Upper lobe of right lung (tissue), 1 donor: ENCODE data around the gene PXDN. TPM values are rescaled to one million over a fixed set of nuclear protein-coding genes. Genes with fewer than 3 reads are reported as not detected.

Experiments
- ATAC-seq: fragments of 200-7000 bp; cut with Tn5 transposase; one replicate; pipeline ENCODE4 v1.9.1; 2020; ENCODE audit warnings: mild to moderate bottlenecking, moderate library complexity
- DNase-seq: peaks from one replicate; pipeline ENCODE4 v3.0.0-alpha.2; 2020
- H3K27ac ChIP-seq: fragments of 200-600 bp; one replicate; pipeline ENCODE4 v1.8.0; 2022
- H3K27me3 ChIP-seq: fragments of 200-600 bp; one replicate; pipeline ENCODE4 v1.8.0; 2022; ENCODE audit warnings: mild to moderate bottlenecking
- H3K36me3 ChIP-seq: fragments of 200-600 bp; one replicate; pipeline ENCODE4 v1.8.0; 2022
- H3K4me1 ChIP-seq: fragments of 200-600 bp; one replicate; pipeline ENCODE4 v1.8.0; 2022
- H3K4me3 ChIP-seq: fragments of 200-600 bp; one replicate; pipeline ENCODE4 v1.8.0; 2022; ENCODE audit warnings: mild to moderate bottlenecking
- H3K9me3 ChIP-seq: fragments of 200-600 bp; one replicate; pipeline ENCODE4 v1.8.0; 2022
- CTCF ChIP-seq: fragments of 200-600 bp; IDR thresholded peaks from one replicate; pipeline ENCODE4 v1.8.0; 2022; ENCODE audit warnings: antibody characterized with exemption
- intact Hi-C: fragments of 100-400 bp; cut with DNase I; formaldehyde crosslinking; loops from one replicate; pipeline ENCODE4 v1.11.0; 2022
- total RNA-seq: library from RNA; stranded (reverse); fragmentation: NEBNext Ultra II Directional; extraction: Animal tissue kit (Norgen Biotek cat#: 25700); gene quantifications from one replicate; pipeline ENCODE4 v1.2.1, GENCODE V29; 2021
- donor health status: DM: no; HTN: yes; CAD: no; lungs with severe emphysema.

Gene PXDN
- total RNA-seq, 1 donor from 2014 or later: 58.4 TPM

GRCh38 chr2:1617425-1618021 lies 126.8 kb downstream of the PXDN start:
- H3K27me3 ChIP-seq: no peaks in the 10 kb centered on the region
- TF ChIP-seq CTCF: no peak
- no peaks in the 10 kb centered on the region for H3K4me1 ChIP-seq
- no peaks in the 10 kb centered on the region for H3K36me3 ChIP-seq
- H3K4me3 ChIP-seq: no peak overlapping the region
- intact Hi-C loops: no loop called here
- ATAC-seq: peak; percentile 39
- peak; percentile 52 for DNase-seq
- no peaks in the 10 kb centered on the region for H3K9me3 ChIP-seq
- no peak overlapping the region for H3K27ac ChIP-seq

GRCh38 chr2:1614564-1614963 lies 129.8 kb downstream of the PXDN start:
- DNase-seq: no peak
- H3K27ac ChIP-seq: no peak overlapping the region
- H3K9me3 ChIP-seq: no peaks in the 10 kb centered on the region
- no peak overlapping the region for H3K4me3 ChIP-seq
- no peak for ATAC-seq
- no peak for TF ChIP-seq CTCF
- intact Hi-C loops: no loop called here
- no peaks in the 10 kb centered on the region for H3K36me3 ChIP-seq
- H3K27me3 ChIP-seq: no peaks in the 10 kb centered on the region
- no peaks in the 10 kb centered on the region for H3K4me1 ChIP-seq

- intact Hi-C loops: no loop called here
- Histone ChIP-seq H3K27me3 (no peaks in the 10 kb centered on the region), H3K9me3 (no peaks in the 10 kb centered on the region), H3K4me3 (no peak overlapping the region), H3K27ac (no peak overlapping the region), H3K36me3 (no peaks in the 10 kb centered on the region), H3K4me1 (no peaks in the 10 kb centered on the region)
- no peak for TF ChIP-seq CTCF
- ATAC-seq (no peak), DNase-seq (peak; percentile 27)
Observed at GRCh38 chr2:1613731-1614354, 130.5 kb downstream of the PXDN start.

- Histone ChIP-seq H3K9me3 (no peaks in the 10 kb centered on the region), H3K27me3 (no peaks in the 10 kb centered on the region), H3K36me3 (no peaks in the 10 kb centered on the region), H3K27ac (no peak overlapping the region), H3K4me1 (no peaks in the 10 kb centered on the region), H3K4me3 (no peak overlapping the region)
- no peak for ATAC-seq
- intact Hi-C loops: no loop called here
- no peak for TF ChIP-seq CTCF
- peak; percentile 43 for DNase-seq
Observed at GRCh38 chr2:1613078-1613445, 131.3 kb downstream of the PXDN start.

- no peak for TF ChIP-seq CTCF
- Histone ChIP-seq H3K9me3 (no peaks in the 10 kb centered on the region), H3K27me3 (no peaks in the 10 kb centered on the region), H3K27ac (no peak overlapping the region), H3K4me1 (no peaks in the 10 kb centered on the region), H3K36me3 (no peaks in the 10 kb centered on the region), H3K4me3 (no peak overlapping the region)
- intact Hi-C loops: no loop called here
- no peak for ATAC-seq
- peak; percentile 17 for DNase-seq
Observed at GRCh38 chr2:1612391-1613077, 131.8 kb downstream of the PXDN start.
